Neuron (in vitro differentiated cells): Measurements from ENCODE around the gene CPT1A.

ENCODE experiments used
- H2AFZ ChIP-seq: one replicate; pipeline ENCODE4 v1.6.1; 2013; ENCODE audit warnings: low read depth, mild to moderate bottlenecking, inconsistent platforms, low read length, moderate library complexity
- H3K27me3 ChIP-seq: one replicate; pipeline ENCODE4 v1.6.1; 2013; ENCODE audit warnings: low read length; ENCODE audit not compliant: insufficient read depth
- H3K36me3 ChIP-seq: one replicate; pipeline ENCODE4 v1.6.1; 2013; ENCODE audit warnings: low read length; ENCODE audit not compliant: insufficient read depth
- H3K4me1 ChIP-seq: one replicate; pipeline ENCODE4 v1.6.1; 2013; ENCODE audit warnings: low read length; ENCODE audit not compliant: insufficient read depth
- H3K4me3 ChIP-seq: 2 replicates; pipeline ENCODE4 v1.5.1; 2013; ENCODE audit warnings: mild to moderate bottlenecking, low read length, moderate library complexity
- H3K9me3 ChIP-seq: one replicate; pipeline ENCODE4 v1.6.1; 2013; ENCODE audit warnings: low read length

CPT1A gene

GRCh38 chr11:68816917-68817419, 24.7 kb downstream of the CPT1A start:
- Histone ChIP-seq H2AFZ (no peak overlapping the region), H3K4me1 (no peaks in the 10 kb centered on the region), H3K27me3 (no peaks in the 10 kb centered on the region), H3K36me3 (no peaks in the 10 kb centered on the region), H3K4me3 (no peak overlapping the region), H3K9me3 (no peaks in the 10 kb centered on the region)

- Histone ChIP-seq H3K4me3 (no peak overlapping the region), H3K27me3 (no peaks in the 10 kb centered on the region), H3K36me3 (no peaks in the 10 kb centered on the region), H3K4me1 (no peaks in the 10 kb centered on the region), H2AFZ (no peak overlapping the region), H3K9me3 (no peaks in the 10 kb centered on the region)
These were observed 25.4 kb downstream of the CPT1A start for GRCh38 chr11:68816251-68816776.

GRCh38 chr11:68813773-68814172, 27.9 kb downstream of the CPT1A start:
- no peak overlapping the region for H3K4me3 ChIP-seq
- no peaks in the 10 kb centered on the region for H3K27me3 ChIP-seq
- H2AFZ ChIP-seq: no peak overlapping the region
- no peaks in the 10 kb centered on the region for H3K9me3 ChIP-seq
- H3K4me1 ChIP-seq: no peaks in the 10 kb centered on the region
- H3K36me3 ChIP-seq: no peaks in the 10 kb centered on the region

GRCh38 chr11:68812526-68812925, 29.2 kb downstream of the CPT1A start:
- Histone ChIP-seq H2AFZ (no peak overlapping the region), H3K27me3 (no peaks in the 10 kb centered on the region), H3K4me3 (no peak overlapping the region), H3K4me1 (no peaks in the 10 kb centered on the region), H3K9me3 (no peaks in the 10 kb centered on the region), H3K36me3 (no peaks in the 10 kb centered on the region)

GRCh38 chr11:68810164-68810563, 31.6 kb downstream of the CPT1A start:
- H3K36me3 ChIP-seq: no peaks in the 10 kb centered on the region
- no peaks in the 10 kb centered on the region for H3K9me3 ChIP-seq
- no peak overlapping the region for H3K4me3 ChIP-seq
- H3K4me1 ChIP-seq: no peaks in the 10 kb centered on the region
- H3K27me3 ChIP-seq: no peaks in the 10 kb centered on the region
- no peak overlapping the region for H2AFZ ChIP-seq

- H3K27me3 ChIP-seq: no peaks in the 10 kb centered on the region
- H2AFZ ChIP-seq: no peak overlapping the region
- no peaks in the 10 kb centered on the region for H3K9me3 ChIP-seq
- no peaks in the 10 kb centered on the region for H3K4me1 ChIP-seq
- no peak overlapping the region for H3K4me3 ChIP-seq
- no peaks in the 10 kb centered on the region for H3K36me3 ChIP-seq
These were observed 32.2 kb downstream of the CPT1A start for GRCh38 chr11:68809506-68809905.

GRCh38 chr11:68808787-68809186, 32.9 kb downstream of the CPT1A start:
- no peak overlapping the region for H2AFZ ChIP-seq

GRCh38 chr11:68806931-68807844, 34.5 kb downstream of the CPT1A start:
- Histone ChIP-seq H3K36me3 (no peaks in the 10 kb centered on the region), H3K4me3 (no peak overlapping the region), H3K4me1 (no peaks in the 10 kb centered on the region), H3K9me3 (no peaks in the 10 kb centered on the region), H3K27me3 (no peaks in the 10 kb centered on the region), H2AFZ (no peak overlapping the region)

More at GRCh38 chr11:68808787-68809186, 32.9 kb downstream of the CPT1A start:
- no peaks in the 10 kb centered on the region for H3K4me1 ChIP-seq
- H3K27me3 ChIP-seq: no peaks in the 10 kb centered on the region
- no peaks in the 10 kb centered on the region for H3K36me3 ChIP-seq
- H3K9me3 ChIP-seq: no peaks in the 10 kb centered on the region
- H3K4me3 ChIP-seq: no peak overlapping the region

GRCh38 chr11:68804786-68805185, 36.9 kb downstream of the CPT1A start:
- H3K4me3 ChIP-seq: no peak overlapping the region
- H3K9me3 ChIP-seq: peaks cover 4% of the 10 kb centered on the region
- no peaks in the 10 kb centered on the region for H3K4me1 ChIP-seq
- H2AFZ ChIP-seq: no peak overlapping the region
- H3K36me3 ChIP-seq: no peaks in the 10 kb centered on the region
- H3K27me3 ChIP-seq: no peaks in the 10 kb centered on the region

- H3K27me3 ChIP-seq: no peaks in the 10 kb centered on the region
- no peaks in the 10 kb centered on the region for H3K4me1 ChIP-seq
- peaks cover 4% of the 10 kb centered on the region for H3K9me3 ChIP-seq
- no peak overlapping the region for H3K4me3 ChIP-seq
- H2AFZ ChIP-seq: no peak overlapping the region
- H3K36me3 ChIP-seq: no peaks in the 10 kb centered on the region
These were observed 38.0 kb downstream of the CPT1A start for GRCh38 chr11:68803766-68804165.

GRCh38 chr11:68798221-68798813, 43.4 kb downstream of the CPT1A start:
- Histone ChIP-seq H3K9me3 (peaks cover 4% of the 10 kb centered on the region), H3K27me3 (no peaks in the 10 kb centered on the region), H2AFZ (no peak overlapping the region), H3K36me3 (no peaks in the 10 kb centered on the region), H3K4me3 (no peak overlapping the region), H3K4me1 (no peaks in the 10 kb centered on the region)

GRCh38 chr11:68796801-68797200, 44.9 kb downstream of the CPT1A start:
- Histone ChIP-seq H3K4me3 (no peak overlapping the region), H2AFZ (no peak overlapping the region), H3K36me3 (no peaks in the 10 kb centered on the region), H3K9me3 (peaks cover 9% of the 10 kb centered on the region), H3K27me3 (no peaks in the 10 kb centered on the region), H3K4me1 (no peaks in the 10 kb centered on the region)

- Histone ChIP-seq H3K36me3 (no peaks in the 10 kb centered on the region), H3K27me3 (no peaks in the 10 kb centered on the region), H3K4me3 (no peak overlapping the region), H3K4me1 (no peaks in the 10 kb centered on the region), H2AFZ (no peak overlapping the region), H3K9me3 (peaks cover 7% of the 10 kb centered on the region)
These were observed 49.2 kb downstream of the CPT1A start for GRCh38 chr11:68792400-68792966.
